ENCODE data around the gene PLXNB2.

Gene PLXNB2

DNA sequence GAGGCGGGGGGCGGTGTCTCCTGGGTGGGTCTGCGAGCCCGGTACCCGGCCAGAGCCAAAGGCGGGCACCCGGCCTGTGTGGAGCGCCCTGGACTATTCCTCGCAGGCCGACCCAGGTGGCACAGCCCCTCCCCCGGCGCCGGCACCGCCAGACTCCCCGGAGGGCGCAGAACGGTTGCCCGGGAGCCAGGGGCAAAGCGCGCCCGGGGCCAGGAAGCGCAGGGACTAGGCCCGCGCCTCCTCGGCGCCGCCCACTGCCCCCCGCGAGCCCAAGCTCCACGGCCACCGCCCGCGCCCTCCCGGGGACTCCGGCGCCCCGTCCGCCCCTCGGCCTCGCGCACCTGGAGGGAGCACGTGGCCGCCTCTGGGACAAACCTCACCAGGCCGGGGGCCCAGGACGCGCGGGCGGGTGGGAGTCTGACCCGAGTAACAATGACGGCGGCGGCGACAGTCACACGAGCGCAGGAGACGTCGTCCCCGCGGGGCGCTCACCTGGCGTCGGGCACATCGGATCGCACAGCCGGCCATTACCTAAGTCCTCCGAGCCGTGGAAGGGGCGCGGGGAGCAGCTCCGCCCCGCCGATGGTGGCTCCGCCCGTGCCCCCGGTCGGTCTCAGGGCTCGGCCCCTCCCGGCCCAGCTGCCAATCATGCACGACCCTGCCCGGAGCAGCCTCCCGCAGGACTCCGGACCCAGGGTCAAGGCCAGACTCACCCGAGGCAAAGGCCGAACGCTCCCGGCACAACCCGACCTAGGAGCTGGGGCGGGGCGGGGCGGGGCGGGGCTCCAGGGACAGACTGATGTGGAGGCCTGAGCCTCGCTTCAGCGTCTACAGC, 7.4 kb downstream of the PLXNB2 start:
- in situ Hi-C loops (cut with MboI; ENCODE audit: low sequenced_read_pairs) = no loop called here

- in situ Hi-C loops (cut with MboI; ENCODE audit: low sequenced_read_pairs) = no loop called here
These were observed 8.3 kb downstream of the PLXNB2 start for GRCh38 chr22:50298937-50299784.

GRCh38 chr22:50298266-50298637, 9.2 kb downstream of the PLXNB2 start:
- in situ Hi-C loops (cut with MboI; ENCODE audit: low sequenced_read_pairs) = no loop called here

DNA sequence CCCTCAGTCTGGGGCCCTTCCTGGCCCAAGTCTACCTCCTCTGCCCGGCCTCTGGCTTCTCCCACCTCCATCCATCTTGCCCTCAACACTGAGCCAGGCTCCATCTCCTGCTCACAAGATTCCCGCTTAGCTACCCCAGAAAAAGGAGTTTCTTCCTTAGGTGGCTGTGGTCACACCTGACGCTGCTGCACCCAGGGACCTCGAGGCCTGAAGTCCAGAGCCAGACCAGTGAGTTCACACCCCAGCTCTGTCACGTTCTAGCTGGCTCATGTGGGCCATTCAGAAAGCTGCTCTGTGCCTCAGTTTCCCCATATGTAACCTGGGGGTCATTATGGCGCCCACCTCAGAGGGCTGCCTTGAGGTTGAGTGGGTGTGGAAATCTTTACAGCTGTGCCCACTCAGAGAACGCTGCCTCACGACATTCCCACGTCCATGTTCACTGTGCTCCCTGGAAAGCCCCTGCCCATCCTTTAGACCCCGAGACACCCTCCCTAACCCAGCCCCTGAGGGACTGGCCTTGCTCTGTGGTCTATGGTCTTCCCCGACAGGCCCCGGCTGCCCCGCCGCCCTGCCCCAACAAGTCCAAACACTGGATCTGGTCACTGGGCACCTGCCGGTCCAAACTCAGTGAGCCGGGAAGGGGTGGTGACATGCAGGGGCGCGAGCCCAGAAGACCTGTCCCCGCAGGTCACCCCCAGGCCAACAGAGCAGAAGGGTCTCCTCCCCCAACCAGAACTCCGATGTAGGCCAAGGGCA, 9.8 kb downstream of the PLXNB2 start:
- in situ Hi-C loops (cut with MboI; ENCODE audit: low sequenced_read_pairs) = no loop called here

GRCh38 chr22:50296658-50297490, 10.6 kb downstream of the PLXNB2 start:
- in situ Hi-C loops (cut with MboI; ENCODE audit: low sequenced_read_pairs) = no loop called here

DNA sequence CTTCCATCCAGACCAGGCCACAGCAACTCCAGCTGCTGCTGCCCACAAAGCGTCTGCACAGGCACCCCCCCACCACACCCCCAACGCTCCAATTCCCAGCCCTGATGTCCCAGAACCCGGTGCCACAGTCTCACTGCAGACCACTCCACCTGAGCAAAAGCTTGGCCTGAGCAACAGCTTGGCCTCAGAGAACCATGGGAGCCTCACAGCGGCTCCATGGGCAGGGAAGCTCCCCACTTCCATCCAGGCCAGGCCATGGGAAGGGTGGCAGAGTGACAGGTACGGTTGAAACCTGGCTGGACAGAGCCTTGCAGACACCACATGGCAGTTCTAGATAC, 13.2 kb downstream of the PLXNB2 start:
- in situ Hi-C loops (cut with MboI; ENCODE audit: low sequenced_read_pairs) = no loop called here

DNA sequence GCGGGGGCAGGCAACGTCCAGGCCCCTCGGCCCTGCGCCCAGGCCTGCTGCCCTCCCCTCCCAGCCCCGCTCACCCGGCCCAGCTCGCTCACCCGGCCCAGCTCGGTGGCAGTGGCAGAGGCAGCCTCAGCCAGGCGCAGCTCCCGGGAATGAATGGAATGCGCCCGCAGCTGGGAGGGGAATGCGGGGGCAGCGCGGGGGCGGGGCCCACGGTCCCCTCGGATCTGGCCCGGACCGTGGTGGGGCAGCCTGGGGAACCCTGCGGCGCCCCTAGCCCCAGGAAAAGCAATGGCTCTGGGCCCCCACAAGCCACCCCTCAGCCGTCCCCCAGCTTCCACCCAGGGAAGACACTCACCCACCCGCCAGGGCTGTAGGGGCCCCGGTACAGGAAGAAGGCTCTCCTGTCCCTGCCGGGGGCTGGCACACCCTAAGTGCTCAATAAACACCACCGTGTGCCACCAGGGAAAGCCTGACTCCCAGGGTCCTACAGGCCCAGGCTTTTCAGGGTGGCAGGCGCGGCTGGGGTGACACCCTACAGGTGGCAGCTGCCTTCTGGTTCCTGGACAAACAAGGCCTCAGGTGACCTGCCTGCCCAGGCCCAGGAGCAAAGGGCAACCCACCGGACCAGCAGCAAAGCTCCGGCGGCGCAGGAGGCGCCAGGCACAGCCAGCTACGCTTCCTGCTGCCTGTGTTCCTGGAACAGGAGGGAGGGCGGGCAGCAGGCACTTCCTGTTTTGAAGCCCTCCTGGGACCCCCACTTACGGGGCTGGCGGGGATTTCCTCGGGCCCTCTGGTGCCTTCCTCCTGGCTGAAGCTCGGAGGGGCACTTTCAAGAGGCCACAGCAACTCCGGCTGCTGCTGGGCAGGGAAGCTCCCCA, 13.8 kb downstream of the PLXNB2 start:
- in situ Hi-C loops (cut with MboI; ENCODE audit: low sequenced_read_pairs) = no loop called here

DNA sequence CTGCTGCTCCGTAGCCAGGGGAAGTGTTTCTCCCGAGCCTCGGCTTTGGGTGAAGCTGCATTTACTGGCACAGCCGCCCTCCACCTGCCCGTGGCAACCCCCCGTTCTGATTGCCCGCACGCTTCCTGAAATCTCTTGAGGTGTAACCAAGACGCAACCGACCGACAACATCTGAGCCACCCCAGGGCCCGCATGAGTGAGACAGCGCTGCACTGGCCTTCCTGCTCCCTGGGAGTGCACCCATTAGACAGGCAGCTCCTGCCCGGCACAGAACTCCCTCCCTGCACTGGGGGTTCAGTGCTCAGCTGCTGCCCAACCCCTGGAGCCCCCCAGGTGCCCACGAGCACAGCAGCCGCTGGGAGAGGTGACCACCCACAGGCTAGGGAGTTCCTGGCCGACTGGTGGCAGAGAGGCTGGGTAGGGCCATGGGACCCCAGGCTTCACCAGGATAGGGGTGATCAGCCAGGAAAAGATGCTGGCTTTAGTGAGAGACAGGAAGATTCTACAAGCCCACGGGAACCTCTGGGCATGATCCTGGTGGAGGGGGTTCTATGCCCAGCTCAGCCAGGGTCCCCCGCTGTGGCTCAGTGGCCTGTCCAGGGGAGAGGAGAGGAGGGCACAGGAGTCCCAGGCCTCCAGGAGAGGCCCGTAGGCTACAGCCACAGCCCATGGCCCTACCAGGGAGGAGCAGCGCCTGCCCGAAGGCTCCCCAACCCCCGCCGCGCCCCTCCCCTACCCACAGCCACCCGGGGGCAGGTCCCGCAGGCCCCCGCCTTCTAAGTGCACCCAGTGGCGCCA, 14.6 kb downstream of the PLXNB2 start:
- in situ Hi-C loops (cut with MboI; ENCODE audit: low sequenced_read_pairs) = no loop called here

- in situ Hi-C loops (cut with MboI; ENCODE audit: low sequenced_read_pairs) = no loop called here
These were observed 17.4 kb downstream of the PLXNB2 start for GRCh38 chr22:50289942-50290630.

DNA sequence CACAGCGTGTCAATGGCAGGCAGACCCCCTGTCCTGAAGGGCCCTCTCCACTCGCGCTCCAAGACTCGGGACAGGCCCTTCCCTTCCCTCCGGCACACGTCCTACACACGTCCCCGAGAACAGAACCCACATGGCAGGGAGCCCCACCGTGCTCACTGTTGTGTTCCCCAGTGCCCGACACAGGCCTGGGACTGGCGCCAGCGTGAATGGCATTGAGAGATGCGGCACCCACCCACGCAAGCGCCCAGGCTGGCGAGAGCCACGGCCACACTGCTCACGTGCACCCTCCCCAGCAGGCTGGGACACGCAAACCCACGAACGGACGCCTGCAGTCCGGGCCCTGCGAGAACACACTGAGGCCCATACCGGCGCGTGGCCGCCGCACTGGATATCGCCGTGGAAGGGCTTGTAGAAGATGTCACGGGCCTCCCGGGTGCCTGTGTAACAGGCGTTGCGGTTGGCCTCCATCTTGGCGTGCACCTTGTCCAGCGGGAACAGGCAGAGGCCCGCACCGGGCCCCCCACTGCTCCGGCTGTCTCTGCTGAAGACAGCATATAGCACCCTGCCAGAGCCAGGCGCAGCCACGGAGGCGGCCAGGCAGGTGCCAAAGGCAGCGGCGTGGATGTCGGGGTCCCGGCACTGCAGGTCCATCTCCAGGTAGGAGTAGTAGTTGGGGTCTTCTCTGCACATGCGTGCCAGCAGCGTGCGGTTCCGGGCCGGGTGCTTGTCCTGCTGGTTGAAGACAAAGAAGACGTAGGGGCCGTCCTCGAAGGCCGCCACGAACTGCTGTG, 18.1 kb downstream of the PLXNB2 start:
- in situ Hi-C loops (cut with MboI; ENCODE audit: low sequenced_read_pairs) = no loop called here

DNA sequence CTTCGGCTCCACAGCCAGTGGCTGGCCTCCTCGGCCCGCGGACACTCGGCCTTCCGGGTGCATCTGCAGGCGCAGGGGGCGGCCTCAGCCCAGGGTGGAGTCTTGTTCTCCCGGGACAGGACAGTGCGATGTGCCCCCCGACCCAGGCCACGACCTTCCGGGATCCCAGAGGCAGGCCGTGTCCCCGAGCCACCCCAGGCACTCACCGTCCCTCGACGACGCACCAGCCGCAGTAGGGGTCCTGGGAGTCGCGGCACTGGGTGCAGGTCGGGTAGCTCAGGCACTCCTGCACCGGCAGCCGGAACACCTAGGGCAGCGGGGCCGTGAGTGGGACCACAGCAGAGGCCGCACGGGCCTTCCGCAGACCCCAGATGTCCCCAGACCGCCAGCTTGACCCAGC, 19.7 kb downstream of the PLXNB2 start:
- in situ Hi-C loops (cut with MboI; ENCODE audit: low sequenced_read_pairs) = no loop called here

DNA sequence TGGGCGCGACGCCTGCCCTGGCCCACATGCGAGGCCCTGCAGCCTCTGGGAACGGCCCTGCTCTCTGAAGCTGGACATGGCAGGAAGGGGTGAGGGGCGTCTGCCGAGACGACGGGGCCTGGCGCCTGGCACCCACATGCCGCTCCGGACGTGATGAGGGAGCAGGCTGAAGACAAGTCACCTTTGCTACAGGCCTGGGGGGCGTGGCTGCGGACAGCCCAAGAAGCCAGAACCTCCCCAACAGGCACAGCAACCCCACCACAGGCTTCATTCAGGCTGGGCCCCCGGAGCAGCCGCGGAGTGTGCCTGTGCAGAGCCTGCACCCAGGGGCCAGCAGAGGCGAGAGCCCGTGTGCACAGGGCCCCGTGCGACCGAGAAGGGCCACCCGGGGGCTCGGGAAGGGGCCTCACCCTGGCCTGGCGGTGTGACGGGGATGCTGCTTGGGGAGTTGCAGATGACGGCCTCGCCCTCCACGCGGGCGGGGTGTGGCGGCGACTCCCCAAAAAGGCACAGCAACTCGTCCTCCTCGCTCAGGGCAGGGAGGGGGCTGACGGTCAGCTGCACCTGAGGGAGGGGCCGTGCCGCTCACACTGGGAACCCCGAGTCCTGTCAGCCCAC, 20.6 kb downstream of the PLXNB2 start:
- in situ Hi-C loops (cut with MboI; ENCODE audit: low sequenced_read_pairs) = no loop called here

DNA sequence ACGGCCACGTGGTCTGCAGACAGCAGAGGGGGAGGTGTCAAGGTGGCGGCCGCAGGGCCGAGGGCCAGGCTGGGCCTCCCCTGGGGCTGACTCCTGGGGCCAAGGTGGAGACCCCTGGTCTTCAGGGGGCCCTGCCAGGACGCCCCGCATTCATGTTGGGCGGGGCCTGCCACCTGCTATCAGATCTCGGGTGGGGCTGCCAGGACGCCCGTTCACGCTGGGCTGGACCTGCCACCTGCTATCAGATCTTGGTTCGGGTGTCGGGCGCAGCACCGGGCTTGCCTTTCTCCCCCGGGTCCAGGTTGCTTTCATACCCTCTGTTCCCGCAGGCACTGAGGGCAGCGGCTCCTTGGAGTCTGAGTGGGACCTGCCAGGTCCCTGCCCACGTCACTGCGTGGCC, 21.2 kb downstream of the PLXNB2 start:
- in situ Hi-C loops (cut with MboI; ENCODE audit: low sequenced_read_pairs) = no loop called here

DNA sequence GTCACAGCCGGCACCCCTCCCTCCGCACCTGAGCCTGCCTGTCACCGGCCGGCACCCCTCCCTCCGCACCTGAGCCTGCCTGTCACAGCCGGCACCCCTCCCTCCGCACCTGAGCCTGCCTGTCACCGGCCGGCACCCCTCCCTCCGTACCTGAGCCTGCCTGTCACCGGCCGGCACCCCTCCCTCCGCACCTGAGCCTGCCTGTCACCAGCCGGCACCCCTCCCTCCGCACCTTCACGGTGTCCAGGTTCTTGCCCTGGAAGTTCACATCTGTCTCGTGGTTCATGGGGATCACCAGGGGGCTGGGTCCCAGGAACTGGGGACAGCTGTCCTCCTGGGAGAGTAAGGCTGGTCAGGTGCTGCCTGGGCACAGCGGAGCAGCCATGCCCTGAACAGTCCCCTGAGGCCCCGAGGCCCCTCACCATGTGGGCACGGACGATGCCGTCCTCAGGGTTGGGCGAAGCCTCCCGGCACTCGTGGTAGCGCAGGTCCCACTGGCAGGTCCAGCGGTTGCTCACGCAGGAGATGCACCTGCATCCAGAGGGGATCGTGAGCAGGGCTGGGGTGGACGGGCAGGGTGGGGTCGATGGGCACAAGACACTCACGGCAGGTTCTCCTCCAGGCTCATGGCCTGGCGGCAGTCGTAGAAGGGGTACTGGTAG, 21.7 kb downstream of the PLXNB2 start:
- in situ Hi-C loops (cut with MboI; ENCODE audit: low sequenced_read_pairs) = no loop called here

- in situ Hi-C loops (cut with MboI; ENCODE audit: low sequenced_read_pairs) = no loop called here
These were observed 23.0 kb downstream of the PLXNB2 start for GRCh38 chr22:50284479-50284878.

DNA sequence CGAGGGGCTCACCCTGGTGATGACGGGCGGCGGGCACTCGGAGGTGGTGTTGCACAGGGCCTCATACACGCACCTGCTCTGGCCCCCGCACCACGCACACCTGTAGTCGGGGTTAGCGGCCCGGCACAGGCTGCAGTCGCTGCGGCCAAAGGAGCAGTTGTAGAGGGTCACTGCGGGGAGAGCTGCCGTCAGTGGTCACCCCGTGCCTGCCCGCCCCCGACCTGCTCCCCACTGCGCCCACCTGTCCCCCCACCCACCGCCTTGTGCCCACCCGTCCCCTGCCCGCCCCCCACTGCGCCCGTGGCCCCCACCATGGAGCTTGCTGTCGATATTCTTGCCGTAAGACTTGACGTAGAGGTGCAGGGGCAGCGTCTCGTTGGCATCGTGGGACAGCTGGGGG, 23.6 kb downstream of the PLXNB2 start:
- in situ Hi-C loops (cut with MboI; ENCODE audit: low sequenced_read_pairs) = no loop called here

All from hTERT RPE-1 (cell line).